CD14-positive monocyte (primary cell): ENCODE data around the gene SLC47A1. TPM values are rescaled to one million over a fixed set of nuclear protein-coding genes. Genes with fewer than 3 reads are reported as not detected.

ENCODE experiments used
- DNase-seq, 3 donors: peaks; one replicate each; pipeline ENCODE4 v3.0.0-alpha.2; 2011 to 2022
- H2AFZ ChIP-seq: 2 replicates; pipeline ENCODE4 v1.6.0; 2012; ENCODE audit warnings: mild to moderate bottlenecking, low read depth, low read length, inconsistent platforms; ENCODE audit not compliant: insufficient read depth, poor library complexity, severe bottlenecking
- H3K27ac ChIP-seq, 2 donors: 1 replicate in 1 of 2; 2 replicates in 1 of 2; pipeline ENCODE4 v1.5.1; 2012 to 2013; ENCODE audit warnings: low read length in 2 of 2, control low read depth in 1 of 2, inconsistent platforms in 1 of 2, low read depth in 1 of 2, mild to moderate bottlenecking in 1 of 2
- H3K27me3 ChIP-seq, 2 donors: one replicate each; pipeline versions ENCODE4 v1.6.0 to v1.6.1; 2011 to 2013; ENCODE audit warnings: low read length in 2 of 2; ENCODE audit not compliant: control insufficient read depth in 2 of 2, insufficient read depth in 2 of 2
- H3K36me3 ChIP-seq, 2 donors: replicated peaks in 1 of 2; 1 replicate in 1 of 2; 2 replicates in 1 of 2; pipeline versions ENCODE4 v1.5.1 to v1.6.1; 2012 to 2013; ENCODE audit warnings: low read length in 2 of 2, control low read depth in 1 of 2, inconsistent platforms in 1 of 2, mild to moderate bottlenecking in 1 of 2; ENCODE audit not compliant: insufficient read depth in 2 of 2, control insufficient read depth in 1 of 2
- H3K4me1 ChIP-seq, 2 donors: 1 replicate in 1 of 2; 2 replicates in 1 of 2; pipeline versions ENCODE4 v1.5.1 to v1.6.1; 2012 to 2013; ENCODE audit warnings: low read length in 2 of 2, control low read depth in 1 of 2, inconsistent platforms in 1 of 2, mild to moderate bottlenecking in 1 of 2, moderate library complexity in 1 of 2; ENCODE audit not compliant: insufficient read depth in 2 of 2, control insufficient read depth in 1 of 2
- H3K4me2 ChIP-seq: replicated peaks from 2 replicates; pipeline ENCODE3; 2012; ENCODE audit warnings: low read length, moderate library complexity, mild to moderate bottlenecking; ENCODE audit not compliant: poor library complexity, severe bottlenecking; ENCODE audit errors: extremely low read depth
- H3K4me3 ChIP-seq, 3 experiments: fragments of 200-600 bp in 1 of 3; sonication (generic) in 1 of 3; replicated peaks in 1 of 3; 1 replicate in 2 of 3; 2 replicates in 1 of 3; pipeline ENCODE4 v1.5.1; 2011 to 2013; ENCODE audit warnings: low read length in 3 of 3, mild to moderate bottlenecking in 3 of 3, control low read depth in 2 of 3, low read depth in 2 of 3, inconsistent platforms in 1 of 3, moderate library complexity in 1 of 3
- H3K79me2 ChIP-seq: 2 replicates; pipeline ENCODE4 v1.6.0; 2012; ENCODE audit warnings: mild to moderate bottlenecking, control low read depth, inconsistent platforms, low read length, moderate library complexity; ENCODE audit not compliant: insufficient read depth
- H3K9ac ChIP-seq: 2 replicates; pipeline ENCODE4 v1.6.0; 2017; ENCODE audit warnings: low read length, mild to moderate bottlenecking; ENCODE audit not compliant: insufficient read depth, poor library complexity, severe bottlenecking
- H3K9me3 ChIP-seq, 2 donors: replicated peaks in 1 of 2; 1 replicate in 1 of 2; 2 replicates in 1 of 2; pipeline versions ENCODE4 v1.5.1 to v1.6.1; 2012 to 2013; ENCODE audit warnings: low read length in 2 of 2, control low read depth in 1 of 2; ENCODE audit not compliant: control insufficient read depth in 1 of 2, insufficient read depth in 1 of 2
- H4K20me1 ChIP-seq: 2 replicates; pipeline ENCODE4 v1.6.0; 2012; ENCODE audit warnings: mild to moderate bottlenecking, low read length, control low read depth, moderate library complexity; ENCODE audit not compliant: insufficient read depth
- H3K27ac Mint-ChIP-seq, 7 donors: one replicate each; pipeline ENCODE4 v1.8.0; 2020; ENCODE audit warnings: mild to moderate bottlenecking in 7 of 7, mixed read lengths in 7 of 7, moderate library complexity in 6 of 7, inconsistent platforms in 2 of 7
- H3K27me3 Mint-ChIP-seq, 3 donors: one replicate each; pipeline ENCODE4 v1.8.0; 2021 to 2022; ENCODE audit warnings: low read depth in 3 of 3, mild to moderate bottlenecking in 3 of 3, mixed read lengths in 3 of 3, moderate library complexity in 3 of 3, inconsistent platforms in 1 of 3
- H3K36me3 Mint-ChIP-seq, 2 donors: one replicate each; pipeline ENCODE4 v1.8.0; 2020; ENCODE audit warnings: mixed read lengths in 2 of 2, inconsistent platforms in 1 of 2, mild to moderate bottlenecking in 1 of 2
- H3K4me1 Mint-ChIP-seq: one replicate; pipeline ENCODE4 v1.8.0; 2020; ENCODE audit warnings: mild to moderate bottlenecking, mixed read lengths
- H3K4me3 Mint-ChIP-seq, 2 donors: one replicate each; pipeline ENCODE4 v1.8.0; 2020; ENCODE audit warnings: mild to moderate bottlenecking in 2 of 2, mixed read lengths in 2 of 2, moderate library complexity in 1 of 2
- H3K9me3 Mint-ChIP-seq, 7 donors: one replicate each; pipeline ENCODE4 v1.8.0; 2020 to 2022; ENCODE audit warnings: mixed read lengths in 7 of 7, mild to moderate bottlenecking in 6 of 7, moderate library complexity in 6 of 7, inconsistent platforms in 2 of 7
- WGBS: methylation state at CpG from one replicate; pipeline ENCODE4 v1.1.5; 2013; ENCODE audit warnings: missing lambda C conversion rate; ENCODE audit not compliant: insufficient coverage; 5-methylcytosine and 5-hydroxymethylcytosine counted together
- intact Hi-C, 2 donors: fragments of 100-400 bp; cut with micrococcal nuclease; formaldehyde crosslinking; loops; one replicate each; pipeline versions ENCODE4 v1.15.0 to v1.15.1; 2023
- polyA plus RNA-seq, 3 donors: library from polyadenylated mRNA; depleted of rRNA in 1 of 3; unstranded in 2 of 3; stranded (reverse) in 1 of 3; fragments of 300-500 nt in 2 of 3; fragments of >200 nt in 1 of 3; fragmentation: Illumina TruSeq in 2 of 3; gene quantifications; 1 replicate in 2 of 3; 2 replicates in 1 of 3; pipeline ENCODE4 v1.2.3, GENCODE V29; 2012 to 2021
- TF ChIP-seq, protein P1 (sequence below): fragments of 200-600 bp; IDR thresholded peaks from one replicate; pipeline ENCODE4 v1.8.0; 2022; ENCODE audit warnings: antibody characterized with exemption, mild to moderate bottlenecking

Gene SLC47A1
- polyA plus RNA-seq, 3 donors, result 0.44 to 2.0 (median 0.49) TPM

DNA sequence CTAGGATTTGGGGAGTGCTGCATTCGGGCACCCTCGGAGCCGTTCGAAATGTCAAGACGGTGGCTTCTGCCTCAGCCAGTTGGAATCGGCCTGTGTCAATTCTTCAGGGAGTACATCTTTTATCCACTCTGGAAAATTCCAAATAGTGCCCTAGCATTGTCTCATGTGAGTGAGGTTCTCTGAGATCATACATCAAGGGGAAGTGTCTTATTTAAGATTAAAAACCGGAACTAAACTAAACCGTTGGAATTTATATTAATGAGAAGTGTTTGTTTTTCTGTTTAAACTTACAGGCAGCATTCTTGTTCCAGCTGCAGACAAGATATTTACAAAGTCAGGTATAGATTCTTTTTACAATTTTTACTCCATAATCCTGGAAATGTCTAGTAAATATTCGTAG is 56.8 kb downstream of the SLC47A1 start:
- H3K9me3 ChIP-seq, result no peaks in the 10 kb centered on the region
- peak overlapping the region in 1 of 2 donors; percentile 27 for H3K27ac ChIP-seq
- H3K9ac ChIP-seq, result no peak overlapping the region
- intact Hi-C loops, result no loop called here
- H3K4me1 ChIP-seq, result peaks cover 9 to 24% of the 10 kb centered on the region in 2 donors
- H3K27me3 ChIP-seq, result no peaks in the 10 kb centered on the region
- Mint-ChIP-seq H3K36me3 (no peaks in the 10 kb centered on the region), H3K4me3 (no peak overlapping the region), H3K9me3 (peaks cover 0 to 2% (median 0%) of the 10 kb centered on the region in 7 donors), H3K27me3 (peaks cover 0 to 3% (median 1%) of the 10 kb centered on the region in 3 donors), H3K4me1 (peaks cover 19% of the 10 kb centered on the region), H3K27ac (peak overlapping the region in 4 of 7 donors; percentile 65 to 77 (median 71))
- no CpG with 5 or more reads among the region's 9 CpGs for WGBS
- peak in 2 of 3 donors; percentile 22 to 38 for DNase-seq
- no peaks in the 10 kb centered on the region for H4K20me1 ChIP-seq
- H2AFZ ChIP-seq, result no peak overlapping the region
- H3K4me3 ChIP-seq, result no peak overlapping the region
- no peak overlapping the region for H3K4me2 ChIP-seq
- H3K79me2 ChIP-seq, result no peaks in the 10 kb centered on the region
- H3K36me3 ChIP-seq, result no peaks in the 10 kb centered on the region
- TF ChIP-seq, protein P1, sequence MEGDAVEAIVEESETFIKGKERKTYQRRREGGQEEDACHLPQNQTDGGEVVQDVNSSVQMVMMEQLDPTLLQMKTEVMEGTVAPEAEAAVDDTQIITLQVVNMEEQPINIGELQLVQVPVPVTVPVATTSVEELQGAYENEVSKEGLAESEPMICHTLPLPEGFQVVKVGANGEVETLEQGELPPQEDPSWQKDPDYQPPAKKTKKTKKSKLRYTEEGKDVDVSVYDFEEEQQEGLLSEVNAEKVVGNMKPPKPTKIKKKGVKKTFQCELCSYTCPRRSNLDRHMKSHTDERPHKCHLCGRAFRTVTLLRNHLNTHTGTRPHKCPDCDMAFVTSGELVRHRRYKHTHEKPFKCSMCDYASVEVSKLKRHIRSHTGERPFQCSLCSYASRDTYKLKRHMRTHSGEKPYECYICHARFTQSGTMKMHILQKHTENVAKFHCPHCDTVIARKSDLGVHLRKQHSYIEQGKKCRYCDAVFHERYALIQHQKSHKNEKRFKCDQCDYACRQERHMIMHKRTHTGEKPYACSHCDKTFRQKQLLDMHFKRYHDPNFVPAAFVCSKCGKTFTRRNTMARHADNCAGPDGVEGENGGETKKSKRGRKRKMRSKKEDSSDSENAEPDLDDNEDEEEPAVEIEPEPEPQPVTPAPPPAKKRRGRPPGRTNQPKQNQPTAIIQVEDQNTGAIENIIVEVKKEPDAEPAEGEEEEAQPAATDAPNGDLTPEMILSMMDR, result no peak

DNA sequence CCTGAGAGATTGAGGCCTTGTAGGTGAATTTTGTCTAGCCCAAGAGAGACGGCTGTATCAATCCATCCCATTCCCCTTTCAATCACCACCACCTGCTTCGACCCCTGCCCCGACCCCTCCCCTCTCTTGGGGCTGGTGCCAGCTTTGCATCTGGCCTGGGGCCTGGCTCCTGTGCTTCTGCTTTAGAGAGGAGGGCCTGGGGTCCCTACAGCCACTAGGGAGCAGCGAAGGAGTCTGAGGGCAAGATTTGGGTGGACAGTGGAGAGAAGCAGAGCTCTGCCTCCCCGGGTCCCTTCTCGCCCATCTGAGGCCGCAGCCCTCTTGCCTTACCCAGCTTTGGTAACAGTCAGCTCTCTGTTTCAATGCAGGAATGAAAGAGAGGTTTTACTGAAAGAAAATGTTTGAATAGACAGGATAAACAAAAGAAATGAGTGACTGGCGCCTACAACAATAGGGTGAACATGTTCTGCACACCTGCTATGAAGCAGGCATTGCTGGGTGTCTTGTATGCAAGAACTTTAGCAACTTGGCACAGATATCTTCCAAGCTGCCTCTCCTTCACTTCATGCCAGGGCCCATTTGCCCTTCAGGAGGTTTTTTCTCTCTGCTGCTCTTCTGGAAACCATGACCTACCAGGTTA is 57.4 kb downstream of the SLC47A1 start:
- Histone ChIP-seq H3K27me3 (no peaks in the 10 kb centered on the region), H3K79me2 (no peaks in the 10 kb centered on the region), H3K4me3 (no peak overlapping the region), H3K9ac (no peak overlapping the region), H3K4me1 (peaks cover 9 to 24% of the 10 kb centered on the region in 2 donors), H2AFZ (no peak overlapping the region), H3K9me3 (no peaks in the 10 kb centered on the region), H4K20me1 (no peaks in the 10 kb centered on the region), H3K4me2 (no peak overlapping the region), H3K27ac (no peak overlapping the region), H3K36me3 (no peaks in the 10 kb centered on the region)
- Mint-ChIP-seq H3K9me3 (peaks cover 0 to 2% (median 0%) of the 10 kb centered on the region in 7 donors), H3K4me1 (peaks cover 19% of the 10 kb centered on the region), H3K27ac (peak overlapping the region in 2 of 7 donors; percentile 25 to 65), H3K27me3 (peaks cover 0 to 2% (median 1%) of the 10 kb centered on the region in 3 donors), H3K36me3 (no peaks in the 10 kb centered on the region), H3K4me3 (no peak overlapping the region)
- no peak for DNase-seq
- intact Hi-C loops, result no loop called here
- 96% methylated on average over 5 of the region's 8 CpGs for WGBS
- TF ChIP-seq, protein P1, result no peak
